ENCODE data around the gene CNTD1. TPM values are rescaled to one million over a fixed set of nuclear protein-coding genes. Genes with fewer than 3 reads are reported as not detected.
"Not testable (repeated sequence)": the region's sequence is repeated elsewhere in the genome, so short reads cannot be mapped to it uniquely, and the experiment has no call there.

Gene CNTD1
- total RNA-seq, 3 donors from 2014 or later (not counting 1 experiment from before 2014, with no cell fraction given), result not detected

GRCh38 chr17:42855048-42855596 lies 56.5 kb downstream of the CNTD1 start:
- H3K36me3 Mint-ChIP-seq, result no peaks in the 10 kb centered on the region

GRCh38 chr17:42856093-42856492 lies 57.4 kb downstream of the CNTD1 start:
- H3K4me3 Mint-ChIP-seq; intact Hi-C loops (cut with micrococcal nuclease); ATAC-seq; H3K9me3 Mint-ChIP-seq; H3K4me1 ChIP-seq (ENCODE audit: control insufficient read depth, insufficient read depth, low read length); H3K27me3 ChIP-seq (ENCODE audit: control insufficient read depth, insufficient read depth, low read length); H3K4me1 Mint-ChIP-seq; H3K27me3 Mint-ChIP-seq (ENCODE audit: low read depth in 2 of 2); H3K4me3 ChIP-seq (ENCODE audit: low read length); H3K36me3 ChIP-seq (ENCODE audit: control insufficient read depth, insufficient read depth, low read length); H3K36me3 Mint-ChIP-seq; H3K27ac Mint-ChIP-seq; H3K27ac ChIP-seq (ENCODE audit: low read length); H3K9me3 ChIP-seq (ENCODE audit: control insufficient read depth, insufficient read depth, low read length); DNase-seq: not testable (repeated sequence)
- 91% methylated on average over 4 of the region's 8 CpGs for WGBS (ENCODE audit: insufficient coverage)

More at GRCh38 chr17:42855048-42855596, 56.5 kb downstream of the CNTD1 start:
- Histone ChIP-seq H3K27ac (ENCODE audit: low read length) (no peak overlapping the region), H3K36me3 (ENCODE audit: control insufficient read depth, insufficient read depth, low read length) (no peaks in the 10 kb centered on the region), H3K4me1 (ENCODE audit: control insufficient read depth, insufficient read depth, low read length) (no peaks in the 10 kb centered on the region), H3K9me3 (ENCODE audit: control insufficient read depth, insufficient read depth, low read length) (no peaks in the 10 kb centered on the region), H3K4me3 (ENCODE audit: low read length) (no peak overlapping the region), H3K27me3 (ENCODE audit: control insufficient read depth, insufficient read depth, low read length) (no peaks in the 10 kb centered on the region)
- H3K27me3 Mint-ChIP-seq (ENCODE audit: low read depth in 2 of 2), result peaks cover 0 to 4% of the 10 kb centered on the region in 2 donors
- TF ChIP-seq CTCF (IDR thresholded peaks at IDR 0.05), result no peak
- no peaks in the 10 kb centered on the region for H3K9me3 Mint-ChIP-seq
- DNase-seq, result no peak
- no peak overlapping the region for H3K27ac Mint-ChIP-seq
- ATAC-seq, result no peak
- 71% methylated on average over 8 of the region's 8 CpGs for WGBS (ENCODE audit: insufficient coverage)
- H3K4me3 Mint-ChIP-seq, result no peak overlapping the region
- H3K4me1 Mint-ChIP-seq, result no peaks in the 10 kb centered on the region
- intact Hi-C loops (cut with micrococcal nuclease), result no loop called here

- H3K4me3 Mint-ChIP-seq; H3K4me1 Mint-ChIP-seq; H3K27me3 Mint-ChIP-seq (ENCODE audit: low read depth in 2 of 2); H3K27me3 ChIP-seq (ENCODE audit: control insufficient read depth, insufficient read depth, low read length); H3K9me3 ChIP-seq (ENCODE audit: control insufficient read depth, insufficient read depth, low read length); H3K27ac Mint-ChIP-seq; ATAC-seq; H3K4me1 ChIP-seq (ENCODE audit: control insufficient read depth, insufficient read depth, low read length); H3K9me3 Mint-ChIP-seq; H3K27ac ChIP-seq (ENCODE audit: low read length); intact Hi-C loops (cut with micrococcal nuclease); H3K36me3 ChIP-seq (ENCODE audit: control insufficient read depth, insufficient read depth, low read length); H3K36me3 Mint-ChIP-seq; DNase-seq; H3K4me3 ChIP-seq (ENCODE audit: low read length): not testable (repeated sequence)
- WGBS (ENCODE audit: insufficient coverage), result 86% methylated on average over 6 of the region's 8 CpGs
Measured at GRCh38 chr17:42856516-42856915, 57.9 kb downstream of the CNTD1 start.

- Histone ChIP-seq H3K27me3 (ENCODE audit: control insufficient read depth, insufficient read depth, low read length) (no peaks in the 10 kb centered on the region), H3K9me3 (ENCODE audit: control insufficient read depth, insufficient read depth, low read length) (no peaks in the 10 kb centered on the region), H3K4me1 (ENCODE audit: control insufficient read depth, insufficient read depth, low read length) (no peaks in the 10 kb centered on the region), H3K27ac (ENCODE audit: low read length) (no peak overlapping the region), H3K36me3 (ENCODE audit: control insufficient read depth, insufficient read depth, low read length) (no peaks in the 10 kb centered on the region), H3K4me3 (ENCODE audit: low read length) (no peak overlapping the region)
- no peaks in the 10 kb centered on the region for H3K9me3 Mint-ChIP-seq
- H3K27me3 Mint-ChIP-seq (ENCODE audit: low read depth in 2 of 2), result peaks cover 0 to 6% of the 10 kb centered on the region in 2 donors
- no peaks in the 10 kb centered on the region for H3K4me1 Mint-ChIP-seq
- TF ChIP-seq CTCF (IDR thresholded peaks at IDR 0.05), result no peak
- ATAC-seq (no peak), DNase-seq (no peak)
- intact Hi-C loops (cut with micrococcal nuclease), result no loop called here
- WGBS (ENCODE audit: insufficient coverage), result 100% methylated on average over 1 of the region's 1 CpG
- H3K4me3 Mint-ChIP-seq, result no peak overlapping the region
- no peak overlapping the region for H3K27ac Mint-ChIP-seq
- no peaks in the 10 kb centered on the region for H3K36me3 Mint-ChIP-seq
Measured at GRCh38 chr17:42857389-42857788, 58.7 kb downstream of the CNTD1 start.

Other genes starting within 250 kb of the CNTD1 start
- 1 to 10 TPM in 2 of 3 donors, under 1 TPM in 1; 0.68 to 1.6 (median 1.2) TPM for gene HSD17B1, start 245.9 kb upstream of the CNTD1 start, total RNA-seq
- gene COASY, start 236.7 kb upstream of the CNTD1 start, total RNA-seq, result 10 to 100 TPM; 61.1 to 67.8 (median 62.3) TPM
- gene MLX, start 231.8 kb upstream of the CNTD1 start, total RNA-seq, result 10 to 100 TPM; 38.9 to 58.2 (median 42.6) TPM
- 1 to 10 TPM; 5.0 to 6.2 (median 5.7) TPM for gene PSMC3IP, start 221.1 kb upstream of the CNTD1 start, total RNA-seq
- gene RETREG3, start 189.5 kb upstream of the CNTD1 start, total RNA-seq, result 100 to 1,000 TPM in 2 of 3 donors, 10 to 100 TPM in 1; 76.0 to 114 (median 101) TPM
- 10 to 100 TPM in 2 of 3 donors, 1 to 10 TPM in 1; 9.7 to 16.5 (median 13.0) TPM for gene TUBG1, start 189.2 kb upstream of the CNTD1 start, total RNA-seq
- gene TUBG2, start 139.6 kb upstream of the CNTD1 start, total RNA-seq, result 10 to 100 TPM in 1 of 3 donors, 1 to 10 TPM in 2; 7.8 to 14.2 (median 9.6) TPM
- gene PLEKHH3, start 121.9 kb upstream of the CNTD1 start, total RNA-seq, result 1 to 10 TPM in 1 of 3 donors, under 1 TPM in 2; 0.14 to 1.8 (median 0.26) TPM
- 1 to 10 TPM; 1.2 to 2.6 (median 1.2) TPM for gene CCR10, start 117.0 kb upstream of the CNTD1 start, total RNA-seq
- gene CNTNAP1, start 116.3 kb upstream of the CNTD1 start, total RNA-seq, result under 1 TPM; 0.33 to 0.85 (median 0.39) TPM
- 10 to 100 TPM; 68.8 to 92.7 (median 74.1) TPM for gene EZH1, start 53.8 kb upstream of the CNTD1 start, total RNA-seq
- gene RAMP2, start 37.6 kb upstream of the CNTD1 start, total RNA-seq, result not detected
- gene VPS25, start 25.4 kb upstream of the CNTD1 start, total RNA-seq, result 10 to 100 TPM; 39.9 to 46.4 (median 41.5) TPM
- gene WNK4, start 18.3 kb upstream of the CNTD1 start, total RNA-seq, result under 1 TPM in 2 of 3 donors, not detected in 1; 0.09 to 0.13 TPM
- 10 to 100 TPM; 12.9 to 19.3 (median 13.1) TPM for gene COA3, start 157 bp upstream of the CNTD1 start, total RNA-seq
- gene BECN1, start 25.4 kb downstream of the CNTD1 start, total RNA-seq, result 100 to 1,000 TPM; 148 to 164 (median 150) TPM
- gene PSME3, start 34.5 kb downstream of the CNTD1 start, total RNA-seq, result 10 to 100 TPM; 82.8 to 92.5 (median 90.6) TPM
- gene AOC2, start 45.7 kb downstream of the CNTD1 start, total RNA-seq, result 1 to 10 TPM; 3.0 to 3.9 (median 3.5) TPM
- gene AOC3, start 52.3 kb downstream of the CNTD1 start, total RNA-seq, result 1 to 10 TPM in 1 of 3 donors, under 1 TPM in 2; 0.52 to 1.0 (median 0.73) TPM
- not detected for gene G6PC1, start 101.9 kb downstream of the CNTD1 start, total RNA-seq
- 10 to 100 TPM; 46.1 to 61.8 (median 57.1) TPM for gene AARSD1, start 165.6 kb downstream of the CNTD1 start, total RNA-seq
- under 1 TPM in 2 of 3 donors, not detected in 1; 0.53 to 0.87 TPM for gene PTGES3L, start 181.2 kb downstream of the CNTD1 start, total RNA-seq
- gene RUNDC1, start 181.7 kb downstream of the CNTD1 start, total RNA-seq, result 10 to 100 TPM; 11.6 to 15.8 (median 14.6) TPM
- gene RPL27, start 199.6 kb downstream of the CNTD1 start, total RNA-seq, result 100 to 1,000 TPM; 555 to 671 (median 608) TPM
- 10 to 100 TPM; 50.0 to 66.8 (median 59.4) TPM for gene IFI35, start 207.9 kb downstream of the CNTD1 start, total RNA-seq
- 10 to 100 TPM; 21.1 to 32.1 (median 31.9) TPM for gene VAT1, start 223.5 kb downstream of the CNTD1 start, total RNA-seq
- gene RND2, start 226.4 kb downstream of the CNTD1 start, total RNA-seq, result under 1 TPM; 0.12 to 0.58 (median 0.14) TPM